ENCODE measurements around the gene CREB5. TPM values are rescaled to one million over a fixed set of nuclear protein-coding genes. Genes with fewer than 3 reads are reported as not detected.

Gene CREB5
- total RNA-seq, 1 experiment from 2014 or later, result 1.3 TPM

DNA sequence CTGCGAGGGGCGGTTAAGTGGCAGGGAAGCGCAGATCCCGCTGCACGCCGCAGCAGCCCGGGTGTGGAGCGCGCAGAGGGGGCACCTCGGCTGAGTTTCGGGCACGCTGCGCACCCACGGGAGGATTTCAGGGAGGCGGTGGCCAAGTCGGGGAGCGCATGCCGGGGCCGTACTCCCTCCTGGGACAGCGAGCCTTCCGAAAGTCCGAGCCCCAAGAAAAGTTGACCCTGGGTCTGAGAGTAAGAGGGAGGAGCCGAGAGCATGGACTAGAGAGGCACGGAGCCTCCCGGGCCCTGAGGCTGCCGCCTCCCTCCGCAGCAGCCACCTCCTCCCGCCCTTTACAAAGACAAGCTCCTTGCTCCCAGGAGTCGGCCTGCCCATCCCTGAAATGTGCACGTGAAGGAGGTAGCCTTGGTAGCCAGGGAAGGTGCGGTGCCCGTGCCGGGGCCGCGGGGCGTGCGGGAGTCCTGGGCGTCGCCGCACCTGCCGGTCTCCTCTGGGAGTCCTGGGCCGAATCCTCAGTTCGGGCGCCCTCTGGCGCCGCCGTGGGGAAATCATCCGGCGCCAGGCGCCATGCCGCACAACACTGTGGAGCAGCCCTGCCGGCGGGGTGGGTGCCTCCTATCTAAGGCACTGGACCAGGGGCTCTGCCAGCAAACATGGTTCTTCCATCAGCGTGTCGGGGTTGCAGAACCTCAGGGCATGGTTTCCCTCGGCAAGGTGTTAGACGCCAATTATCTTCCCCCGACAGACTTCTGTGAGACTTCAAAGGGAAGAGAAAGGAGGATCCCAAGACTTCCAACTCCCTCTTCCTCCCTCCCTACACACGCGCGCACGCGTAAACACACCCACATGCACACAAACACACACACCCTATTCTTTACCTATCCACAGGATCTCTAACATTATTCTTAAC is 441.8 kb downstream of the CREB5 start (continued):
- peak; percentile 44; the same call in 1 of the 2 replicates for TF ChIP-seq FOXP4 (CRISPR knock-in tag; IDR thresholded peaks at IDR 0.05)
- TF ChIP-seq MYBL2 (CRISPR knock-in tag; IDR thresholded peaks at IDR 0.05), result no peak
- no peak for TF ChIP-seq ZBTB21 (CRISPR knock-in tag; IDR thresholded peaks at IDR 0.05; ENCODE audit: borderline replicate concordance)
- TF ChIP-seq ZNF281 (CRISPR knock-in tag; IDR thresholded peaks at IDR 0.05), result 0 out of 2 replicates have a peak, but pooled peaks have one; percentile 16
- TF ChIP-seq ZBTB43 (CRISPR knock-in tag; IDR thresholded peaks at IDR 0.05), result no peak
- 0 out of 2 replicates have a peak, but pooled peaks have one; percentile 28 for TF ChIP-seq CBFB (CRISPR knock-in tag; IDR thresholded peaks at IDR 0.05; ENCODE audit: low read depth)
- no peak for TF ChIP-seq ZNF263 (CRISPR knock-in tag; IDR thresholded peaks at IDR 0.05; ENCODE audit: low read depth)
- TF ChIP-seq ZNF416 (CRISPR knock-in tag; IDR thresholded peaks at IDR 0.05), result no peak
- TF ChIP-seq FOXJ3 (CRISPR knock-in tag; IDR thresholded peaks at IDR 0.05; ENCODE audit: borderline replicate concordance), result no peak
- TF ChIP-seq GABPB1 (CRISPR knock-in tag; IDR thresholded peaks at IDR 0.05), result no peak
- 0 out of 2 replicates have a peak, but pooled peaks have one; percentile 18 for TF ChIP-seq ZNF423 (CRISPR knock-in tag; IDR thresholded peaks at IDR 0.05)
- no peak for TF ChIP-seq ATF2 (CRISPR knock-in tag; IDR thresholded peaks at IDR 0.05; ENCODE audit: borderline replicate concordance, low read depth)
- TF ChIP-seq, protein P1, sequence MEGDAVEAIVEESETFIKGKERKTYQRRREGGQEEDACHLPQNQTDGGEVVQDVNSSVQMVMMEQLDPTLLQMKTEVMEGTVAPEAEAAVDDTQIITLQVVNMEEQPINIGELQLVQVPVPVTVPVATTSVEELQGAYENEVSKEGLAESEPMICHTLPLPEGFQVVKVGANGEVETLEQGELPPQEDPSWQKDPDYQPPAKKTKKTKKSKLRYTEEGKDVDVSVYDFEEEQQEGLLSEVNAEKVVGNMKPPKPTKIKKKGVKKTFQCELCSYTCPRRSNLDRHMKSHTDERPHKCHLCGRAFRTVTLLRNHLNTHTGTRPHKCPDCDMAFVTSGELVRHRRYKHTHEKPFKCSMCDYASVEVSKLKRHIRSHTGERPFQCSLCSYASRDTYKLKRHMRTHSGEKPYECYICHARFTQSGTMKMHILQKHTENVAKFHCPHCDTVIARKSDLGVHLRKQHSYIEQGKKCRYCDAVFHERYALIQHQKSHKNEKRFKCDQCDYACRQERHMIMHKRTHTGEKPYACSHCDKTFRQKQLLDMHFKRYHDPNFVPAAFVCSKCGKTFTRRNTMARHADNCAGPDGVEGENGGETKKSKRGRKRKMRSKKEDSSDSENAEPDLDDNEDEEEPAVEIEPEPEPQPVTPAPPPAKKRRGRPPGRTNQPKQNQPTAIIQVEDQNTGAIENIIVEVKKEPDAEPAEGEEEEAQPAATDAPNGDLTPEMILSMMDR (IDR thresholded peaks at IDR 0.05), result peak; percentile 65; the same call in 1 of the 2 replicates
- TF ChIP-seq CREB1 (CRISPR knock-in tag; IDR thresholded peaks at IDR 0.05), result peak; percentile 34; the same call in 1 of the 2 replicates
- TF ChIP-seq TEAD4 (CRISPR knock-in tag; IDR thresholded peaks at IDR 0.05), result no peak
- peak; percentile 39; the same call in 1 of the 2 replicates for TF ChIP-seq E2F5 (CRISPR knock-in tag; IDR thresholded peaks at IDR 0.05)
- peak; percentile 77 for TF ChIP-seq ETV6 (CRISPR knock-in tag; IDR thresholded peaks at IDR 0.05)
- TF ChIP-seq, protein P2, sequence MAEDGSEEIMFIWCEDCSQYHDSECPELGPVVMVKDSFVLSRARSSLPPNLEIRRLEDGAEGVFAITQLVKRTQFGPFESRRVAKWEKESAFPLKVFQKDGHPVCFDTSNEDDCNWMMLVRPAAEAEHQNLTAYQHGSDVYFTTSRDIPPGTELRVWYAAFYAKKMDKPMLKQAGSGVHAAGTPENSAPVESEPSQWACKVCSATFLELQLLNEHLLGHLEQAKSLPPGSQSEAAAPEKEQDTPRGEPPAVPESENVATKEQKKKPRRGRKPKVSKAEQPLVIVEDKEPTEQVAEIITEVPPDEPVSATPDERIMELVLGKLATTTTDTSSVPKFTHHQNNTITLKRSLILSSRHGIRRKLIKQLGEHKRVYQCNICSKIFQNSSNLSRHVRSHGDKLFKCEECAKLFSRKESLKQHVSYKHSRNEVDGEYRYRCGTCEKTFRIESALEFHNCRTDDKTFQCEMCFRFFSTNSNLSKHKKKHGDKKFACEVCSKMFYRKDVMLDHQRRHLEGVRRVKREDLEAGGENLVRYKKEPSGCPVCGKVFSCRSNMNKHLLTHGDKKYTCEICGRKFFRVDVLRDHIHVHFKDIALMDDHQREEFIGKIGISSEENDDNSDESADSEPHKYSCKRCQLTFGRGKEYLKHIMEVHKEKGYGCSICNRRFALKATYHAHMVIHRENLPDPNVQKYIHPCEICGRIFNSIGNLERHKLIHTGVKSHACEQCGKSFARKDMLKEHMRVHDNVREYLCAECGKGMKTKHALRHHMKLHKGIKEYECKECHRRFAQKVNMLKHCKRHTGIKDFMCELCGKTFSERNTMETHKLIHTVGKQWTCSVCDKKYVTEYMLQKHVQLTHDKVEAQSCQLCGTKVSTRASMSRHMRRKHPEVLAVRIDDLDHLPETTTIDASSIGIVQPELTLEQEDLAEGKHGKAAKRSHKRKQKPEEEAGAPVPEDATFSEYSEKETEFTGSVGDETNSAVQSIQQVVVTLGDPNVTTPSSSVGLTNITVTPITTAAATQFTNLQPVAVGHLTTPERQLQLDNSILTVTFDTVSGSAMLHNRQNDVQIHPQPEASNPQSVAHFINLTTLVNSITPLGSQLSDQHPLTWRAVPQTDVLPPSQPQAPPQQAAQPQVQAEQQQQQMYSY (CRISPR knock-in tag; IDR thresholded peaks at IDR 0.05), result no peak
- no peak for TF ChIP-seq GRHL2 (CRISPR knock-in tag; IDR thresholded peaks at IDR 0.05; ENCODE audit: insufficient replicate concordance, severe bottlenecking)
- no peak for TF ChIP-seq STAT6 (CRISPR knock-in tag; conservative IDR thresholded peaks at IDR 0.05; ENCODE audit: low read depth)
